Skeletal muscle tissue (tissue), 4 donors: Measurements from ENCODE around the gene DLG2. TPM values are rescaled to one million over a fixed set of nuclear protein-coding genes. Genes with fewer than 3 reads are reported as not detected.

ENCODE experiments used
- H3K27ac ChIP-seq: one replicate; pipeline ENCODE4 v1.7.0; 2013; ENCODE audit warnings: mild to moderate bottlenecking, low read depth, low read length, inconsistent platforms
- H3K27me3 ChIP-seq, 3 donors: one replicate each; pipeline ENCODE4 v1.7.0; 2013; ENCODE audit warnings: low read length in 3 of 3; ENCODE audit not compliant: control insufficient read depth in 3 of 3, insufficient read depth in 3 of 3
- H3K36me3 ChIP-seq, 3 donors: one replicate each; pipeline ENCODE4 v1.7.0; 2013; ENCODE audit warnings: low read length in 3 of 3; ENCODE audit not compliant: control insufficient read depth in 3 of 3, insufficient read depth in 3 of 3
- H3K4me1 ChIP-seq, 3 donors: one replicate each; pipeline ENCODE4 v1.7.0; 2013; ENCODE audit warnings: low read length in 3 of 3, mild to moderate bottlenecking in 3 of 3; ENCODE audit not compliant: control insufficient read depth in 3 of 3, insufficient read depth in 3 of 3
- H3K4me3 ChIP-seq, 3 donors: one replicate each; pipeline ENCODE4 v1.7.0; 2013; ENCODE audit warnings: low read length in 3 of 3
- H3K9ac ChIP-seq, 3 donors: one replicate each; pipeline ENCODE4 v1.7.0; 2013; ENCODE audit warnings: low read length in 3 of 3, mild to moderate bottlenecking in 3 of 3, moderate library complexity in 2 of 3, low read depth in 1 of 3
- H3K9me3 ChIP-seq, 3 donors: one replicate each; pipeline ENCODE4 v1.7.0; 2013; ENCODE audit warnings: low read length in 3 of 3; ENCODE audit not compliant: control insufficient read depth in 3 of 3
- total RNA-seq: library from RNA; depleted of rRNA; stranded (reverse); fragments of >200 nt; gene quantifications from one replicate; pipeline ENCODE4 v1.2.3, GENCODE V29; 2014
- donor health status: Osteomylitis.

DLG2 gene
- total RNA-seq, 1 donor from 2014 or later: 18.3 TPM

- Histone ChIP-seq H3K27me3 (no peaks in the 10 kb centered on the region), H3K27ac (no peak overlapping the region), H3K9ac (no peak overlapping the region), H3K4me3 (no peak overlapping the region), H3K9me3 (no peaks in the 10 kb centered on the region), H3K36me3 (no peaks in the 10 kb centered on the region), H3K4me1 (no peaks in the 10 kb centered on the region)
Observed at GRCh38 chr11:84581083-84581482, 1046.1 kb downstream of the DLG2 start.

- Histone ChIP-seq H3K27me3 (no peaks in the 10 kb centered on the region), H3K4me1 (no peaks in the 10 kb centered on the region), H3K9ac (no peak overlapping the region), H3K27ac (no peak overlapping the region), H3K4me3 (no peak overlapping the region), H3K9me3 (no peaks in the 10 kb centered on the region), H3K36me3 (no peaks in the 10 kb centered on the region)
Observed at GRCh38 chr11:84580428-84580827, 1046.7 kb downstream of the DLG2 start.

GRCh38 chr11:84573868-84574267, 1053.3 kb downstream of the DLG2 start:
- Histone ChIP-seq H3K27ac (no peak overlapping the region), H3K4me1 (no peaks in the 10 kb centered on the region), H3K9me3 (peaks cover 0 to 2% (median 0%) of the 10 kb centered on the region in 3 donors), H3K36me3 (no peaks in the 10 kb centered on the region), H3K9ac (no peak overlapping the region), H3K27me3 (no peaks in the 10 kb centered on the region), H3K4me3 (no peak overlapping the region)

- Histone ChIP-seq H3K36me3 (no peaks in the 10 kb centered on the region), H3K9ac (no peak overlapping the region), H3K27me3 (no peaks in the 10 kb centered on the region), H3K9me3 (peaks cover 0 to 2% (median 0%) of the 10 kb centered on the region in 3 donors), H3K27ac (no peak overlapping the region), H3K4me1 (no peaks in the 10 kb centered on the region), H3K4me3 (no peak overlapping the region)
Observed at GRCh38 chr11:84566671-84567070, 1060.5 kb downstream of the DLG2 start.

GRCh38 chr11:84564867-84565184, 1062.3 kb downstream of the DLG2 start:
- Histone ChIP-seq H3K36me3 (no peaks in the 10 kb centered on the region), H3K9ac (no peak overlapping the region), H3K4me3 (no peak overlapping the region)

GRCh38 chr11:84564180-84564866, 1062.8 kb downstream of the DLG2 start:
- Histone ChIP-seq H3K27me3 (no peaks in the 10 kb centered on the region), H3K27ac (no peak overlapping the region), H3K4me1 (no peaks in the 10 kb centered on the region)

More at GRCh38 chr11:84564867-84565184, 1062.3 kb downstream of the DLG2 start:
- Histone ChIP-seq H3K9me3 (no peaks in the 10 kb centered on the region), H3K4me1 (no peaks in the 10 kb centered on the region), H3K27me3 (no peaks in the 10 kb centered on the region), H3K27ac (no peak overlapping the region)

GRCh38 chr11:84563356-84563755, 1063.8 kb downstream of the DLG2 start:
- Histone ChIP-seq H3K9ac (no peak overlapping the region), H3K27me3 (no peaks in the 10 kb centered on the region), H3K27ac (no peak overlapping the region)

More at GRCh38 chr11:84564180-84564866, 1062.8 kb downstream of the DLG2 start:
- H3K9me3 ChIP-seq: no peaks in the 10 kb centered on the region
- H3K4me3 ChIP-seq: no peak overlapping the region
- H3K9ac ChIP-seq: no peak overlapping the region
- no peaks in the 10 kb centered on the region for H3K36me3 ChIP-seq

GRCh38 chr11:84560206-84560605, 1066.9 kb downstream of the DLG2 start:
- H3K27me3 ChIP-seq: no peaks in the 10 kb centered on the region
- no peaks in the 10 kb centered on the region for H3K9me3 ChIP-seq
- no peak overlapping the region for H3K9ac ChIP-seq
- H3K4me3 ChIP-seq: no peak overlapping the region
- H3K27ac ChIP-seq: no peak overlapping the region
- no peaks in the 10 kb centered on the region for H3K4me1 ChIP-seq
- no peaks in the 10 kb centered on the region for H3K36me3 ChIP-seq

More at GRCh38 chr11:84563356-84563755, 1063.8 kb downstream of the DLG2 start:
- H3K4me3 ChIP-seq: no peak overlapping the region
- no peaks in the 10 kb centered on the region for H3K36me3 ChIP-seq
- no peaks in the 10 kb centered on the region for H3K9me3 ChIP-seq
- H3K4me1 ChIP-seq: no peaks in the 10 kb centered on the region

- Histone ChIP-seq H3K4me3 (no peak overlapping the region), H3K4me1 (no peaks in the 10 kb centered on the region), H3K36me3 (no peaks in the 10 kb centered on the region), H3K9me3 (no peaks in the 10 kb centered on the region), H3K27ac (no peak overlapping the region), H3K9ac (no peak overlapping the region), H3K27me3 (no peaks in the 10 kb centered on the region)
Observed at GRCh38 chr11:84558085-84558905, 1068.8 kb downstream of the DLG2 start.

GRCh38 chr11:84552791-84553190, 1074.4 kb downstream of the DLG2 start:
- H3K27ac ChIP-seq: no peak overlapping the region
- no peaks in the 10 kb centered on the region for H3K36me3 ChIP-seq
- H3K27me3 ChIP-seq: no peaks in the 10 kb centered on the region
- no peak overlapping the region for H3K4me3 ChIP-seq
- no peaks in the 10 kb centered on the region for H3K4me1 ChIP-seq
- no peaks in the 10 kb centered on the region for H3K9me3 ChIP-seq
- H3K9ac ChIP-seq: no peak overlapping the region
